IMR-90 (cell line): ENCODE results near the gene XPC. TPM values are rescaled to one million over a fixed set of nuclear protein-coding genes. Genes with fewer than 3 reads are reported as not detected.
"Not testable (repeated sequence)": the region's sequence is repeated elsewhere in the genome, so short reads cannot be mapped to it uniquely, and the experiment has no call there.

Experiments used
- ATAC-seq: fragments of 200-7000 bp; cut with Tn5 transposase; 2 replicates; pipeline ENCODE4 v1.9.1; 2020; ENCODE audit warnings: low read depth, mild to moderate bottlenecking, moderate library complexity
- BruUV-seq: library from RNA; stranded (reverse); fragments of 400-500 nt; replicated peaks from 2 replicates; lab custom pipeline; 2021; lab: Mats Ljungman, UMichigan
- CTCF ChIA-PET: fragments of 300-600 bp; formaldehyde crosslinking; extraction: SDS; loops from one replicate; lab custom pipeline; 2021; ENCODE audit warnings: antibody characterized with exemption; lab: Yijun Ruan, JAX
- POLR2A ChIA-PET: fragments of 300-600 bp; sonication (Branson Sonifier 250); formaldehyde crosslinking; loops from one replicate; lab custom pipeline; 2022; ENCODE audit warnings: antibody characterized with exemption; ENCODE audit not compliant: unreplicated experiment; lab: Charles Lee
- DNase-seq: peaks from one replicate; pipeline ENCODE4 v3.0.0; 2013
- H2AFZ ChIP-seq: replicated peaks from 2 replicates; pipeline ENCODE3; 2013; ENCODE audit warnings: low read length, mild to moderate bottlenecking; ENCODE audit not compliant: poor library complexity
- H2AK5ac ChIP-seq: 2 replicates; pipeline ENCODE4 v1.6.1; 2013; ENCODE audit warnings: low read depth, low read length, inconsistent platforms
- H2AK9ac ChIP-seq: replicated peaks from 2 replicates; pipeline ENCODE3; 2013; ENCODE audit warnings: mild to moderate bottlenecking, low read depth, low read length, moderate library complexity; ENCODE audit not compliant: poor library complexity
- H2BK120ac ChIP-seq: 2 replicates; pipeline ENCODE4 v1.6.1; 2013; ENCODE audit warnings: low read depth, low read length, inconsistent platforms
- H2BK15ac ChIP-seq: 3 replicates; pipeline ENCODE4 v1.6.1; 2013; ENCODE audit warnings: low read depth, low read length, inconsistent platforms
- H2BK20ac ChIP-seq: 2 replicates; pipeline ENCODE4 v1.6.1; 2013; ENCODE audit warnings: low read depth, mild to moderate bottlenecking, inconsistent platforms, low read length, moderate library complexity
- H2BK5ac ChIP-seq: 2 replicates; pipeline ENCODE4 v1.6.1; 2013; ENCODE audit warnings: mild to moderate bottlenecking, low read depth, low read length, inconsistent platforms; ENCODE audit not compliant: poor library complexity, severe bottlenecking
- H3K14ac ChIP-seq: replicated peaks from 2 replicates; pipeline ENCODE4 v1.6.1; 2013; ENCODE audit warnings: low read depth, low read length, inconsistent platforms
- H3K18ac ChIP-seq: 2 replicates; pipeline ENCODE4 v1.6.1; 2013; ENCODE audit warnings: low read depth, low read length, control low read depth
- H3K23ac ChIP-seq: 2 replicates; pipeline ENCODE4 v1.6.1; 2013; ENCODE audit warnings: low read depth, low read length, inconsistent platforms
- H3K27ac ChIP-seq: 2 replicates; pipeline ENCODE4 v1.5.1; 2013; ENCODE audit warnings: mild to moderate bottlenecking, control low read depth, low read length; ENCODE audit not compliant: insufficient read depth
- H3K27me3 ChIP-seq: 2 replicates; pipeline ENCODE4 v1.6.1; 2013; ENCODE audit warnings: low read length; ENCODE audit not compliant: control insufficient read depth, insufficient read depth
- H3K36me3 ChIP-seq: 2 replicates; pipeline ENCODE4 v1.6.1; 2013; ENCODE audit warnings: low read length, mixed read lengths; ENCODE audit not compliant: control insufficient read depth, insufficient read depth
- H3K4ac ChIP-seq: 2 replicates; pipeline ENCODE4 v1.6.1; 2013; ENCODE audit warnings: low read depth, low read length, inconsistent platforms
- H3K4me1 ChIP-seq: 2 replicates; pipeline ENCODE4 v1.6.1; 2013; ENCODE audit warnings: low read length, mixed read lengths; ENCODE audit not compliant: control insufficient read depth, insufficient read depth
- H3K4me2 ChIP-seq: 2 replicates; pipeline ENCODE4 v1.6.1; 2013; ENCODE audit warnings: low read depth, mild to moderate bottlenecking, control low read depth, low read length, moderate library complexity
- H3K4me3 ChIP-seq: 2 replicates; pipeline ENCODE4 v1.5.1; 2013; ENCODE audit warnings: low read depth, mild to moderate bottlenecking, control low read depth, low read length, moderate library complexity; ENCODE audit not compliant: insufficient read depth
- H3K56ac ChIP-seq: 2 replicates; pipeline ENCODE4 v1.6.1; 2013; ENCODE audit warnings: low read length, inconsistent platforms; ENCODE audit not compliant: insufficient read depth; ENCODE audit errors: extremely low read depth
- H3K79me1 ChIP-seq, 2 experiments: 2 replicates each; pipeline ENCODE4 v1.6.1; 2013; ENCODE audit warnings: low read length in 2 of 2, inconsistent platforms in 1 of 2, low read depth in 1 of 2
- H3K9ac ChIP-seq: 2 replicates; pipeline ENCODE4 v1.6.1; 2013; ENCODE audit warnings: low read depth, low read length, control low read depth
- H3K9me1 ChIP-seq: 2 replicates; pipeline ENCODE4 v1.6.1; 2013; ENCODE audit warnings: low read length, inconsistent platforms; ENCODE audit not compliant: insufficient read depth
- H3K9me3 ChIP-seq: 2 replicates; pipeline ENCODE4 v1.6.1; 2013; ENCODE audit warnings: low read length; ENCODE audit not compliant: control insufficient read depth, insufficient read depth
- H4K20me1 ChIP-seq: 2 replicates; pipeline ENCODE4 v1.6.1; 2013; ENCODE audit warnings: low read length, inconsistent platforms; ENCODE audit not compliant: insufficient read depth
- H4K5ac ChIP-seq: 2 replicates; pipeline ENCODE4 v1.6.1; 2013; ENCODE audit warnings: mild to moderate bottlenecking, low read depth, low read length, control low read depth
- H4K8ac ChIP-seq, 2 experiments: 2 replicates each; pipeline ENCODE4 v1.6.1; 2013; ENCODE audit warnings: low read depth in 2 of 2, low read length in 2 of 2, control low read depth in 1 of 2, inconsistent platforms in 1 of 2
- H4K91ac ChIP-seq: 2 replicates; pipeline ENCODE4 v1.6.1; 2013; ENCODE audit warnings: low read depth, low read length, inconsistent platforms; ENCODE audit not compliant: insufficient read depth
- WGBS, 2 experiments: methylation state at CpG; one replicate each; pipeline versions ENCODE4 v1.1.5 to v1.1.7; 2013; ENCODE audit warnings: missing lambda C conversion rate in 2 of 2; ENCODE audit not compliant: insufficient read length in 1 of 2; ENCODE audit errors: extremely low coverage in 2 of 2; 5-methylcytosine and 5-hydroxymethylcytosine counted together
- dilution Hi-C: fragments of 300-500 bp; cut with HindIII; formaldehyde crosslinking; loops from one replicate; pipeline ENCODE4 v1.14.3; 2018; ENCODE audit warnings: low sequenced_read_pairs; ENCODE audit not compliant: unreplicated experiment
- in situ Hi-C: fragments of 300-500 bp; cut with MboI; formaldehyde crosslinking; loops from 3 replicates; pipeline ENCODE4 v1.14.3; 2019; ENCODE audit warnings: low sequenced_read_pairs, inconsistent platforms, mixed read lengths
- intact Hi-C: fragments of 100-400 bp; cut with micrococcal nuclease; formaldehyde crosslinking; loops from 2 replicates; pipeline ENCODE4 v1.10.0; 2022
- polyA plus RNA-seq, 3 experiments: library from polyadenylated mRNA; depleted of rRNA; stranded (reverse); fragments of >200 nt; gene quantifications; 2 replicates each; pipeline ENCODE4 v1.2.3, GENCODE V29; 2012; ENCODE audit warnings: low replicate concordance in 1 of 3
- total RNA-seq: library from RNA; depleted of rRNA; stranded (reverse); fragments of >200 nt; gene quantifications from 2 replicates; pipeline ENCODE4 v1.2.3, GENCODE V29; 2012

The XPC gene
- total and polyA plus RNA-seq, 2 of the 4 experiments (the other 2 are of a cell fraction), result 30.9 to 48.8 TPM

- H3K14ac ChIP-seq, H3K9ac ChIP-seq, CTCF ChIA-PET, dilution Hi-C loops, POLR2A ChIA-PET, H2BK120ac ChIP-seq, H2BK5ac ChIP-seq, H2BK15ac ChIP-seq, H3K56ac ChIP-seq, H2AK5ac ChIP-seq, H3K23ac ChIP-seq, H3K27me3 ChIP-seq, H4K20me1 ChIP-seq, DNase-seq, H3K4me3 ChIP-seq, H3K27ac ChIP-seq, H3K36me3 ChIP-seq, H3K4me2 ChIP-seq, H2AK9ac ChIP-seq, H3K4ac ChIP-seq, H3K9me3 ChIP-seq, H3K18ac ChIP-seq, H4K8ac ChIP-seq, H2BK20ac ChIP-seq, BruUV-seq, H2AFZ ChIP-seq, H4K5ac ChIP-seq, ATAC-seq, H4K91ac ChIP-seq: not testable (repeated sequence)
- peaks cover 12% of the 10 kb centered on the region; the same call in 1 of the 2 replicates for H3K9me1 ChIP-seq
- peaks cover 30 to 41% of the 10 kb centered on the region in 2 experiments for H3K79me1 ChIP-seq
- intact Hi-C loops (loop anchor here (5.0 kb wide), 1 partner anchor 464 kb away; no protein-coding TSS in a partner anchor), in situ Hi-C loops (loop anchor here (25.0 kb wide), 2 partner anchors 234 to 634 kb away; partner anchors contain the start of genes HDAC11 and WNT7A)
- H3K4me1 ChIP-seq, result peaks cover 11% of the 10 kb centered on the region
- WGBS, 2 experiments, result no CpG with 5 or more reads among the region's 2 CpGs
These were observed 57.4 kb downstream of the XPC start for GRCh38 chr3:14120921-14121448.
